ENCODE results near the gene NEUROD1. TPM values are rescaled to one million over a fixed set of nuclear protein-coding genes. Genes with fewer than 3 reads are reported as not detected.
A peak's percentile ranks its signal among the peaks of the same experiment; 100 is the strongest.

NEUROD1 gene
- total RNA-seq, 4 donors from 2014 or later, result not detected

- no peak overlapping the region for H3K4me3 ChIP-seq
These were observed 857 bp upstream of the NEUROD1 start for GRCh38 chr2:181680937-181681811.

GRCh38 chr2:181679544-181679979 lies 755 bp downstream of the NEUROD1 start:
- H3K9me3 ChIP-seq, result no peaks in the 10 kb centered on the region
- 1% methylated on average over 17 to 20 of the region's 20 CpGs for WGBS, 2 donors (ENCODE audit: low coverage in 1 of 2)
- no peak for ATAC-seq
- peaks cover 0 to 36% (median 18%) of the 10 kb centered on the region in 3 donors for H3K4me1 ChIP-seq
- H3K4me3 ChIP-seq, result no peak overlapping the region
- no peak overlapping the region for H3K27ac ChIP-seq
- TF ChIP-seq POLR2A (IDR thresholded peaks at IDR 0.05) (no peak), POLR2AphosphoS5 (IDR thresholded peaks at IDR 0.05) (no peak), EP300 (IDR thresholded peaks at IDR 0.05) (no peak), CTCF (IDR thresholded peaks at IDR 0.05) (no peak)
- peaks cover 92% of the 10 kb centered on the region for H3K27me3 ChIP-seq
- H3K36me3 ChIP-seq, result no peaks in the 10 kb centered on the region

More at GRCh38 chr2:181680937-181681811, 857 bp upstream of the NEUROD1 start:
- Histone ChIP-seq H3K4me1 (peaks cover 0 to 36% (median 18%) of the 10 kb centered on the region in 3 donors), H3K9me3 (no peaks in the 10 kb centered on the region), H3K27ac (no peak overlapping the region), H3K36me3 (no peaks in the 10 kb centered on the region), H3K27me3 (peaks cover 99% of the 10 kb centered on the region)
- TF ChIP-seq POLR2A (IDR thresholded peaks at IDR 0.05), result no peak
- TF ChIP-seq POLR2AphosphoS5 (IDR thresholded peaks at IDR 0.05), result no peak
- no peak for TF ChIP-seq CTCF (IDR thresholded peaks at IDR 0.05)
- TF ChIP-seq EP300 (IDR thresholded peaks at IDR 0.05), result no peak
- ATAC-seq, result no peak
- WGBS, 2 donors (ENCODE audit: low coverage in 1 of 2), result 1% methylated on average over 17 to 28 of the region's 38 CpGs

- TF ChIP-seq CTCF (IDR thresholded peaks at IDR 0.05) (no peak), POLR2AphosphoS5 (IDR thresholded peaks at IDR 0.05) (no peak), EP300 (IDR thresholded peaks at IDR 0.05) (no peak), POLR2A (IDR thresholded peaks at IDR 0.05) (no peak)
- ATAC-seq, result no peak
- Histone ChIP-seq H3K27ac (no peak overlapping the region), H3K4me1 (peaks cover 0 to 30% (median 17%) of the 10 kb centered on the region in 3 donors), H3K9me3 (no peaks in the 10 kb centered on the region), H3K27me3 (peaks cover 87% of the 10 kb centered on the region), H3K36me3 (no peaks in the 10 kb centered on the region), H3K4me3 (no peak overlapping the region)
- 11 to 13% methylated on average over 13 to 16 of the region's 18 CpGs for WGBS, 2 donors (ENCODE audit: low coverage in 1 of 2)
These were observed 1.3 kb downstream of the NEUROD1 start for GRCh38 chr2:181678861-181679543.

- Histone ChIP-seq H3K4me1 (peaks cover 0 to 21% (median 7%) of the 10 kb centered on the region in 3 donors), H3K36me3 (no peaks in the 10 kb centered on the region), H3K27ac (no peak overlapping the region), H3K4me3 (no peak overlapping the region), H3K27me3 (peaks cover 77% of the 10 kb centered on the region), H3K9me3 (no peaks in the 10 kb centered on the region)
- ATAC-seq, result peak; percentile 72
- 6 to 8% methylated on average over 12 to 27 of the region's 41 CpGs for WGBS, 2 donors (ENCODE audit: low coverage in 1 of 2)
- TF ChIP-seq POLR2AphosphoS5 (IDR thresholded peaks at IDR 0.05) (no peak), EP300 (IDR thresholded peaks at IDR 0.05) (no peak), POLR2A (IDR thresholded peaks at IDR 0.05) (no peak), CTCF (IDR thresholded peaks at IDR 0.05) (no peak)
These were observed 2.3 kb downstream of the NEUROD1 start for GRCh38 chr2:181677912-181678586.

Data from gastroesophageal sphincter (tissue), 4 donors.